A204.1 (cell line): ENCODE measurements around the gene PRRT1B.
"Not testable (repeated sequence)": the region's sequence is repeated elsewhere in the genome, so short reads cannot be mapped to it uniquely, and the experiment has no call there.

Experiments used
- FAIRE-seq: peaks from 2 replicates; lab custom pipeline; 2012; peaks lifted over from hg19 to GRCh38; lab: Jason Lieb, UNC

Gene PRRT1B

DNA sequence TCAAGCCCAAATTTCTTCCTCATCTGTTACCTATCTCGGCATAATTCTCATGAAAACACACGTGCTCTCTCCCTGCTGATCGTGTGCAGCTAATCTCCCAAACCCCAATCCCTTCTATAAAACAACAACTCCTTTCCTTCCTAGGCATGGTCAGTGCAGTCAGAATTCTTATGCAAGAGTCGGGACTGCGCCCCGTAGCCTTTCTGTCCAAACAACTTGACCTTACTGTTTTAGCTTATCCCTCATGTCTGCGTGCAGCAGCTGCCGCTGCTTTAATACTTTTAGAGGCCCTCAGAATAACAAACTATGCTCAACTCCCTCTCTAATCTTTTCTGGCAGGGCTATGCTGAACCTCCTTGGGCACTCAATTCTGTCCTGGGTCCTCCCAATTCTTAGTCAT lies 5.1 kb downstream of the PRRT1B start:
- FAIRE-seq: not testable (repeated sequence)

DNA sequence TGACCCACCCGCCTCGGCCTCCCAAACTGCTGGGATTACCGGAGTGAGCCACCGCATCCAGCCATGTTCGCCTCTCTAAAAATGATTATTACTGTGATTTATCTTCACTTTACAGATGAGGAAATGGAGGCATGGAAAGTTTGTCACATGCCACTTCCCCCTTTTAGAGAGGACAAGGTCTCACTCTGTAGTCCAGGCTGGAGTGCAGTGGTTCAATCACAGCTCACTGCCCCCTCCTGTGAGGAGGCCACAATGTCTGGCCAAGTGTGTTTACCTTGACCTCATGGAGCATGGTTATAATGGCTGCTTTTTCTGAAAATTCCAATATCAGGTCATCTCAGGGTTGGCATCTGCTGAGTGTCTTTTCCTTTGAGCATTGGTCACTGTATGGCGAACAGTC lies 6.7 kb downstream of the PRRT1B start:
- no peak for FAIRE-seq

DNA sequence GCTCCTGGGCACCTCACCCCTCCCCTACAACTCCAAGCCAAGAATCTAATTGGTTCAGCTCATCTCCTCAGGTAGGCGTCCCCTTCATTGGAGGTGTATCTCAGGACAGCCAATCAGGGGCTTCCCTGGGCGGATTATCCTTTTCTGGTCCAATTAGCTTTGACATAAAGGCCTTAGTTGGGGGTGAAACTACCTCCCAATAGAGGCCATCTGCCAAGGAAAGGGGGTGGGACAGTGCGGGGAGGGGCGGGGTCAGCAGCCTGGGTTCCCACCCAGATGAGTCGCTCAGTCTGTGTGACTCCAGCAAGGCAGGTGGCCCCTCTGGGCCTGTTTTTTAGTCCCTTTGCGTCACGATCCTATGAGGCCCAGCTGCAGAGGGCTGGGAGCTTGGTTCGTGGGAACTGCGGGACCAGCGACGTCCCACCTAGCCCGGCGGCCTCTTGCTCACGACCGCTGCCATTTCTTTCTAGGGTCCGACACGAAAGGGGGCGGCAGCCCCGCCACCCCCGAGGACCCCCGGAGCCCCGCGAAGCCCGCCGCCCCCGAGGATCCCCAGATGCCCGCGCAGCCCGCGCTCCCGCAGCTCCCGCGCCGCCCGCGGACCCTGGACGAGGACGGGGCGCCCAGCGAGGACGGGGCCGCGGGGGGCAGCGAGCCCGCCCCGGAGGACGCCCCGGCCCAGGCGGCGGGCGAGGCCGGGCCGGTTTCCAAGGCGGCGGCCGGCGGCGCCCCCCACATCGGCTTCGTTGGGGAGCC lies 8.9 kb downstream of the PRRT1B start:
- FAIRE-seq: no peak

DNA sequence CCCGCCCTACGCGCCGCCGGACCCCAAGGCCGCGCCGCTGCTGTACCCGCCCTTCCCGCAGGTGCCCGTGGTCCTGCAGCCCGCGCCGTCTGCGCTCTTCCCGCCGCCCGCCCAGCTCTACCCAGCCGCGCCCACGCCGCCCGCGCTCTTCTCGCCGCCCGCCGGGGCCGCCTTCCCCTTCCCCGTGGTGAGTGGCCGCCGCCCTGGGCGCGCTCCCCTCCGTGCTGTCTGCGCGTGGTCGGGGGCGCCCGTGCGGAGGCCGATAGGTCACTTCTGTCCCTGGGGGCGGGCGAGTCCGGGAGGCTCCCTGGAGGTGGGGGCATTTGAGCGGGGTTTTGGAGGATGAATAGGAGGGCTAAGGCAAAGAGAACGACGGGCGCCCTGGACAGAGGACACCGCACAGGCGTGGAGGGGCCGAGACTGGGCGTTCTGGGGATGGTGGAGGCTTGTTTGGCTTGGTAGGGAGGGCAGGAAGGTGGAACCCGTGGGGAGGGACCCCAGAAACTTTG lies 9.6 kb downstream of the PRRT1B start:
- no peak for FAIRE-seq

DNA sequence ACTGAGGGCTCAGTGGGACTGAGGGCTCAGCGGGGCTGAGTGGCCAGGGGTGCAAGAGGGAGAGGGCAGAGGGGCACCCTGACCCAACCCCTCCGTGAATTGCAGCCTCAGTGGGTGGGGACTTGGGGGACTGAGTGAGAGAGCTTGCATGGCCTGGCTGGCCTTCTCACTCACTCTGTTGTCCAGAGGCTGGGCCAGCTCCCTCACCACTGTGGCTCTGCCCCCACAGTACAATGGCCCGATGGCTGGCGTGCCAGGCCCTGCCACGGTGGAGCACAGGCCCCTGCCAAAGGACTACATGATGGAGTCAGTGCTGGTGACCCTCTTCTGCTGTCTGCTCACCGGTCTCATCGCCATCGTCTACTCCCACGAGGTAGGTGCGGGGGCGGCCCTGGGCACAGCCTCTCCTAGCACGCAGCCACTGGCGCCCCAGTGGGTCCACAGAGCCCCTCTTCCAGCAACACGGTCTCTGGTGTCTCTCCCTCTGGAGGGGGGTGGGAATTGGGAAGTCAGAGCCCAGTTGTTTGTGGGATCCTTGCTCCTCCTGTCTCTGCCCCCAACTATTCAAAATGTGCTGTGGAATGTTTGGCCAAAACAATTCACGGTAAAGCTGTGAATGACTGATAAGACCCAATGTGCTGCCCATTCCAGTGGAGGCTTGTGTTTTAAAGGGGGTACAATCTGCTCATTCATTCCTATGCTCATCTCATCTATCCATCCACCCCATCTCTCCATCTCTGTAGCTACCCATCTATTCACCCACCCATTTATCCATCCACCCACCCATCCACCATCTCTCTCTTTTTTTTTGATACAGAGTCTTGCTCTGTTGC lies 10.7 kb downstream of the PRRT1B start:
- FAIRE-seq: no peak

DNA sequence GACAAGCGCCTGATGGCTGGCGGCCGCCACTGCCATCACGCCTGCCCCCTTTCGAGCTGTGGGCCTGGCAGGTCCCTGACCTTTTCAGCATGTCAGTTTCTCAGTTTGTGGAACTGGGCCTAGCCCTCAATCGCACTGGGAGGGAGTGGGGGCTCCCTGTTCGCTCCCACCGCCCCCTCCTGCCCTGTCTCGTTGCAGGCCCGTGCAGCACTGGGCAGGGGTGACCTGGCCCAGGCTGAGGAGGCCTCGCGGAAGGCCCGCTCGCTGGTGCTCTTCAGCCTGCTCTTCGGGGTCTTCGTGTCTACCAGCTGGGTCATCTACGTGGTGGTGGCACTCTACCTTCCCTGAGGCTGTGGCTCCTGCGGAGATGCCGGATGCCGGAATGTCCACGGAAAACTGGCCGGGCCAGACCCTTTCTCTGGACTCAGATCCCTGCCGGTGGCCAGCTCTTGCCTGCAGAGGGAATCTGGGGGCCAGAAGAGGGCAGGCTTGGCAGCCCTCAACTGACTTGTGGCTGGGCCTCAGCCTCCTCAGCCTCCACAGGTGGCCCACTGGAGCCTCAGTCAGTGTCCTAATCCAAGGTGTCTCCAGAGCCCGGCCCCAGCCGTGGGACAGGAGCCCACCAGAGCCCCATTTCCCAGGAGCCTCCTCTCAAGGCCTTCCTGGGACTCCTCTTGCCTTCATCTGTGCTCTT lies 12.7 kb downstream of the PRRT1B start:
- FAIRE-seq: no peak

DNA sequence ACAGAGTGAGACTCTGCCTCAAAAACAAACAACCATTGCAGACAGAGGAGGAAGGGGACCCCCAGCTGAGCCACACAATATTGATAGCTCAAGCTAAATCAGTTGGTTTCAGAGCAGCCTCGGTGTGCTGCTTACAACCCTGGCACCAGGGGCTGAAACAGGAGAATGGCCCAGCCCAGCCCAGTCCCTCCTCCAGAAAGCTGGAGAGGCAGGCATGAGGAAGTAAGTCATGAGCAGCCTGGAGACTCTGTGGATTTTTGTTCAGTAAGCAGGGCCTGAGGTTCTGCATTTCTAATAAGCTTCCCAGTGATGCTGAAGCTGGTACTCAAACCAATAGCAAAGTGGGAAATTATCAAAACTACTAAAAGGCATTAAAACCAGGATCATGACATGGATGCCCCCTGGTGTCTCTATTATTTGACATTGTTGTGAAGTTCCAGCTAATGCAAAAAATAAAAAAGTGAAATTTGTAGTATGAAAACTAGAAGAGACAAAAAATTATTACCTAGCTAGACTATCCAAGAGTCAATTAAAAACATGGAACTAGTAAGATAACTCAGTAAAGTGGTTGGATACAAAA lies 14.2 kb downstream of the PRRT1B start:
- FAIRE-seq: no peak

DNA sequence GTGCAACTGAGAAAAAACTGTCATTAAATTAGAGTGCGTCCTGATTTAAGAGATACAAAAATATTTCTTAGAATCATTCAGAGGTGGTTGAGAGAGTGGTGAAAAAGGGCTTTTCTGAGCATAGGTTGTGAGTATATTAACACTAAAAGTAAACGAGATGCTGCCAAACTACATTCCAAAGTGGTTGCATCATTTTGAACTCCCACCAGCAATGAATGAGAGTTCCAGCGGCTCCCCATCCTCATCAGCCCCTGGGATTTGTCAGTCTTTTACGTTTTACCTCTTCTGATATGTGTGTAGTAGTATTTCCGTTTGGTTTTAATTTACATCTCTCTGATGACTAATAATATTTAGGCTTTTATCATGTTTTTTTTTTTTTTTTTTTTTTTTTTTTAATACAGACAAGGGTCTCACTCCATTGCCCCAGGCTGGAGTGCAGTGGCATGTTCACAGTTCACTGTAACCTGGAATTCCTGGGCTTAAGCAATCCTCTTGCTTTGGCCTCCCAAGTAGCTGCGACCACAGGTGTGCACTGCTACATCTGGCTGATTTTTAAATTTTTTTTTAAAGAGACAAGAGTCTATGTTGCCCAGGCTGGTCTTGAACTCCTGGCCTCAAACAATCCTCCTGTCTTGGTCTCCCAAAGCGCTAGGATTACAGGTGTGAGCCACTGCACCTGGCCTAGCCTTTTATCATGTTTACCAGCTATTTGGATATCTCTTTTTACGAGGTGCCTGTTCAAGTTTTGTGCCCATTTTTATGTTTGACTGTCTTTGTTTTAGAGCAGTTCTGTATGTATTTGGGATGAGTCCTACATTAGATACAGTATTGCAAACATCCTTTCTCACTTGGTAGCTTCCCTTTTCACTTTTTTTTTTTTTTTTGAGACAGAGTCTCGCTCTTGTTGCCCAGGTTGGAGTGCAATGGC lies 17.0 kb downstream of the PRRT1B start:
- FAIRE-seq: no peak

DNA sequence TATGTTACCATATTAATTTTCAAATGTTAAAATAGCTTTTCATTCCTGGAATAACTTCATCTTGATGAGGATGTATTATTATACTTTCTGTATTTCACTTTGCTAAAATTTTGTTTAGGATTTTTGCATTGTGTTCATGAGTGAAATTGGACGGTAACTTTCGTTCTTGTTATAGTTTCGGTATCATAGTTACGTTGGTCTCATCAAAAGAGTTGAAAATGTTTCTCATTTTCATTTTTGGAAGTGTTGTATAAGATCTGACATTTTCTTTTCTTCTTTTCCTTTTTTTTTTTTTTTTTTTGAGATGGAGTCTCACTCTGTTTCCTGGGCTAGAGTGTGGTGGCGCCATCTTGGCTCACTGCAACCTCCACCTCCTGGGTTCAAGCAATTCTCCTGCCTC lies 20.0 kb downstream of the PRRT1B start:
- FAIRE-seq: no peak

DNA sequence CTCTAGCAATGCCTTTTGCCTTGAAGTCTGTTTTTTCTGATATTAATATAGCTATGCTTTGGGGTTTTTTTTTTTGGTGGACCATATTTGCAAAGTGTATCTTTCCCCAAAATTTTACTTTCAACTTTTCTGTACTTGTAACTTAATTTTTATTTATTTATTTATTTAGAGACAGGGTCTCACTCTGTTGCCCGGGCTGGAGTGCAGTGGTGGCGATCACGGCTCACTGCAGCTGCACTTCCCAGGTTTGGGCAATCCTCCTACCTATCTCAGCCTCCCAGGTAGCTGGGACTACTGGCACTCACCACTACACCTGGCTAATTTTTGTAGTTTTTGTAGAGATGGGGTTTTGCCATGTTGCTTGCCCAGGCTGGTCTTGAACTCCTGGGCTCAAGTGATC lies 20.8 kb downstream of the PRRT1B start:
- FAIRE-seq: no peak

DNA sequence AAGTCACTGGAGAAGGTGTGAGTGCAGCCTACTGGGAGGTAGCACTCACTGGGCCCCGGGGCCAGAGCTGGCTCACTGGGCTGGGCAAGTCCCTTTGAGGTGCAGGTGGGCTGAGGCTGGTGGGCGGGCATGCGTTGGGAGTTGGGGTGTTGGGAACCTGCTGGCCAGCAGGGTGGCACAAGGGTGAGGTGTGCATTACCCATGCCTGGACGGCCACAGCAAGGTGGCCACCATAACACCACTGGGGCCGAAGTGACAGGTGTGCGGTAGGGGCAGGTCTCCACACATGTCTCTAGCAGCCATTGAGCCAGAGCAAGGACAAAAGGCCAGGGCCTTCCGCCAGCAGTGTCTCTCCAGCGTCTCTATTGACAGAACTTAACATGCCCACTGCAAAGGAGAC lies 22.6 kb downstream of the PRRT1B start:
- no peak for FAIRE-seq

DNA sequence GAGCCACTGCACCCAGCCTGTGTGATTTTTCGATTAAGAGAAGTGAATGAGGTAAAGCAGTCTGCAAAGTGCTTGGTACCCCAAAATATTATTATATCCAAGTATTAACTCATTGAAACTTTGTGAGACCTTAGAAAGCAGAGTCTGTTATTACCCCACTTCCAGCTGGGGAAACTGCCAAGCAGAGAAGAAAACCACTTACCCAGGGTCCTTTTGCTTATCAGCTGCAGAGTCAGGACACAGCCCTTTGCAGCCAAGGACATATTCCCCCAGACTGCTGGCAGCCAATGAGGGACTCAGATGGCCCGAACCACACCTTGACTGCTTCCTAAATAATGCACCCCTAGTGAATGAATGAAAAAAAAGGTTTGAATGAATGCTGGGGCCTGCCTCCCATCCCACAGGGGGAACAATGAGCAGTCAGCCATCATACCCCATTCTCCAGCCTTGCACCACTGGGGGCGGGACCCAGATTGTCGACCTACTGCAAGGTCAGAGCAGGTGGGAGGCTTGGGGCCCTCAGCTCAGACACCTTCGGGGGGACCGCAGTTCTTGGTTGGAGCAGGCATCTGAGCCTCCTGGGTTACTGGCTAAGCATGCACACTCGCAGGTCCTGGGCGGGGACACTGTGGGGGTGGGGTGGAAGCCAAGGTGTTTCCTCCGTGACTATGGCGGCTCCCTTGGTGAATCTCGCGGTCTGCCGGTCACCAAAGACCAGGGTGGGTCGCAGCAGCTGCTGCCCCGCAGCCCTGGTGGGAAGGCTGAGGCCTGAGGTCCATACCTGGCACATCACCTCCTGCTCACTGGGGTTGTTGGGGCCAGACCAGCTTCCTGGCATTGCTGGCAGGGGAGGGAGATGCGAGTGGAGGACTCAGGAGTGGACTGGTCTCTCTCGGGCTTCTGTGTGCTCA lies 29.7 kb downstream of the PRRT1B start:
- FAIRE-seq: no peak

DNA sequence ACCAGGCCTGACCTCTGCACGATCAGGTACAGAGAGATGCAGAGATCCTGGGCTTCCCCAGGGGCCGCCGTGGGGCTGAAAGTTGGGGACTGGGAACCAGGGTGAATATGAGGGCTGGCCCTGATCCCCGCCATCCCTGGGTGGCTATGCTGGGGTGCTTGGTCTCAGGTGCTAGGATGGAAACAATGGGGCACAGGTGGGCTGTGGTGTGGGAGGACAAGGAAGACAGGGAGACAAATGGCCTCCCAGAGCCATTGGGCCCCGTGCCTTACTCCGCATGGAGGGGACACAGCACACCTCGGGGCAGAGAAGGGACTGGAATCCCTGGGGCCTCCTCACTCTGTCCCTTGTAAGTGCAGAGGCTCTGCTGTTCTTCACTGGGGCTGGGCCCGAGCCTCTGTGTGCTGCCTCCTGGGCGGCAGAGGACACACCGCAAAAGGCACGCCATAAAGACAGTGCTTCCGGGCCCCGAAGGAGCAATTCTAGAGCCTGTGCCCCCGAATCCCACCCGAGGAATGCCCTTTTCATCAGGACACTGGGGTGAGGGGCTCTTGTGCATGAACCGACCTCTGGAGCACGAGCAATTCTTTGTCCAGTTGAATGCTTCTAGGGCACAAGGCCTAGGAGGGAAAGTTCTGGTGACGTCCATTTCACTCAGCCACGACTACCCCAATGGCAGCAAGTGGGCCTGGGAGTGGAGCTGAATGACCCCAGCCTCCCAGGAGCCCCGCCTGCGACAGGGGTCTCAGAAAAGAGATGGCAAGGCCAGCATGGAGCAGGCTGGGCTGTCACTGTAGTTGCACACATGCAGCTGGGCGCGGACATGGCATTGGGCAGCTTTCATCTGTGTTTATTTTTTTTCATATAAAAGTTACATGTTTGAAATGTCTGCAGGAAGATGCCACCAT lies 30.9 kb downstream of the PRRT1B start:
- no peak for FAIRE-seq

DNA sequence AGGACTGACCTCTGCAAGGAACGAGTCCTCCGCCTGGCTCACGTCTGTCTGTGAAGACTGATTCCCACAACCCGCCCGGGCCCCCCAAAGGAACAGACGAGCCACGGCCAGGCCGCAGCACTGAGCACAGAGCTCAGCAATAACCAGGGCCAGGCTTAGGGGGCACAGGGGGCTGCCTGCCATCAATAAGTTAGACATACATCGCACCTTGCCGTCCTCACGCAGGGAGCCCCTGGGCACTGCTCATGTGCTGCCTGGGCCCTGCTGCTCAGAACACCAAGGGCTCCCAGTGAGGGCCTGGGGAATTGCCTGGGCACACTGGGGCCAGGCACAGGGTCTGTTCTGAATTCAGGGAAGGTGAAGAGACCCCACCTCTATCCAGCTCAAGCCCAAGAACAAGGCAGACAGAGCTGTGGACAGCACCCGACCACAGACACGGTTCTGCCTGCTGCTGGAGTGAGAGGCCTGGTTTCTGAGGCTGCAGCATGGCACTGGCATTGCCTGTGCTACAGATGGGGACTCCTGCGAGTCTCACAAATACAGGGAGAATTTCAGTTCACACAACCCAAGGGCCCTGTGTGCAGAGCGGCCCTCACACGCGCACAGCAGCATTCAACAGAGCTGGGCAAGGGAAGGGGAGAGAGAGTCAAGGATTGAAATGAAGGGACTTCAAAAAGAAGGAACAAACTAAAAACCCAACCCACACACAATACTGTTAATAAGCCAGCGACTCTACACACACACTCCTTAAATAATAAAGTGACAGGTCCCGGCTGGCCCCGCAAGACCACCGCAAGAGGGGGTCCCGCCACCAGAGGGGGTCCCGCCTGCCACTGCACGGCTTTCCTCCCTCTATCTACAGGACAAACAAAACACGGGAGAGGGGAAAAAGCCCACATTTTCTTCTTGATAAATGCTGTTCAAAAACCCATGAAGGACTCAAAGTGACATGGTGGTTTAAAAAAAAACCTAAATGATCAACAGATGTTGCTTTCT lies 32.0 kb downstream of the PRRT1B start:
- FAIRE-seq: no peak

DNA sequence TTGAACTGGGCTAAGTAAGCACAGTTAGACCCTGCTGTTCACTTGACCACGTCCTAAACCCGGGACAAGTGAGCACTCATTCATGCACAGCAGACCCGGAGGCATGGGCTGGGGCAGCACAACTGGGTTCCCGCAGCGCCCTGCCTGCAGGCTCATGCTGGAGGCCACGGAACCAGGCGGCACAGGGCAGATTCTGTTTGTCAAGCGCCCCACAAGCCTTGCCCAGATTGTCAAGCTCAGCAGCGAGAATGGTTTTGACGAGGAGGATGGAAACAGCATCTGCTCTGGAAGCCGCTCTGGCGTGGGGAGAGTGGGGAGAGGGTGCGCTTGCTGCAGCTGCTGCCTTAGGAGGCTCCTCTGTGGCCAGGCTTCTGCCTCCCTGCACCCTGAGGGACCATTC lies 32.7 kb downstream of the PRRT1B start:
- FAIRE-seq: no peak

DNA sequence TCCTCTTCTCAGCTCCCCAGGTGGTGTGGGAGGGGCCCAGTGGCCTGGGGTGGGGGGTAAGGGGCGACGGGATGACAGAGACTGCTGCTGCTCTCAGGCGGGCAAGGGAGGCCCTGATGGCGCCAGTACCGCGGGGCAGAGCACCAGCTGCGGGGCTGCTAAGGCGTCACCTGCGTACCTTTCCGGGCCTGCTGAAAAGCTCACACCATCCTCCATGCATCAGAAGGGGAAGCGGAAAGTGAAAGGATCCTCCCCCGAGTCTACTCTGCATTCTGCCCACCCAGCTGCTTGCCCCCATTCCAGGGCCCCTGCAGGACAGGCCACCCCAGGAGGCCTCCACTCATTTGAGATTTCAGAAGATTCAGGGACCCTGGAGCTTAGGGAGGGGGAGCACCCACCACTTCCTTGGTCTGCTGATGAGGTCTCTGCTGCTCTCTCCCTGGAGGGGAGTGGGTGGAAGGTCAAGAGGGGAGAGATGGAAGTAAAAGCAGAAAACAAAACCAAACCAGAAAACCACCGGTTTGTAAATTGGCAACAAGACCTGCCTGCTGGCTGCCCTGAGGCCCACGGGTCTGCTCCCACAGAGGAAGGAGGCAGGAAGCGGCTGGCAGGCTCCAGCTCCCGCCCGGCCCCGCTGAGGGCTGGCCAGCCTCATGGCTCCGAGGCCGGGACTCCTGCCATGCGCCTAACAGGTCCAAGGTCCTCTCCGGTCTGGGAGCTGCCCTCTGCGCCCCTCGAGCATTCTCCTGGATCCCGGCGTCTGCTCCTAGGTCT lies 33.6 kb downstream of the PRRT1B start:
- FAIRE-seq: no peak

DNA sequence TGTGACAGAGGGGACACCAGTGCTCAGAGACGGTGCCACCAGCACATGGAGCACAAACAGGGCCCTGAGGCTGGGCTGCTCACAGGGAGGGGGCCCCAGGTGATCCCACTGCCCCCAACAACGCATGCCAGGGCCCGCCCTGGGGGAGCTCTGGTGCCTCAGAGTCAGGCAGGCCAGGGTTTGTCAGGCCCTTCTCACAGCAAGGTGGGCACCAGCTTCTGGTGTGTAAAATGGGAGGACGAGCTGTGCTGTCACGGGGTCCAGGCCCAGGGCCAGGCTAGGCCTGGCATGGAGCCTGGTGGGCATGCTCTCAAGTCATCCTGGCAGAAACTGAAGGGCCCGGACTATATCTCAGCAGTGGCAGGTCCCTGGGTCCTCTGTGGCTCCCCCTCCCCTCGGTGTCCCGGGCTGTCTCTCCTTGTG lies 34.5 kb downstream of the PRRT1B start:
- FAIRE-seq: no peak
